ENCODE measurements around the gene NLE1. TPM values are rescaled to one million over a fixed set of nuclear protein-coding genes. Genes with fewer than 3 reads are reported as not detected.

Gene NLE1
- total and polyA plus RNA-seq, 2 of the 8 experiments (the other 6 are each of a cell fraction or from before 2014, with no cell fraction given) = 50.4 to 51.5 TPM

- H2BK15ac ChIP-seq (ENCODE audit: low read length) = no peak overlapping the region
- H4K91ac ChIP-seq (replicated peaks; ENCODE audit: insufficient read length, low read length) = no peak overlapping the region
- no peaks in the 10 kb centered on the region for H3K23me2 ChIP-seq (ENCODE audit: low read depth, low read length)
- H3K4me2 ChIP-seq (ENCODE audit: insufficient read depth in 1 of 2, low read depth in 2 of 2, low read length in 2 of 2) = no peak overlapping the region
- H2AK5ac ChIP-seq (ENCODE audit: low read depth, low read length) = no peak overlapping the region
- no peak for DNase-seq (ENCODE audit: low read depth in 1 of 2, low spot score in 2 of 2)
- H3K79me1 ChIP-seq (ENCODE audit: low read depth, low read length) = no peaks in the 10 kb centered on the region; the same call in 1 of the 2 replicates
- H3K27ac ChIP-seq (ENCODE audit: low read depth, low read length) = no peak overlapping the region
- no peaks in the 10 kb centered on the region for H3K9me3 ChIP-seq (ENCODE audit: insufficient read depth in 2 of 2, low read depth in 1 of 2, low read length in 1 of 2)
- H4K8ac ChIP-seq (ENCODE audit: extremely low read depth, insufficient read depth, low read length) = no peak overlapping the region
- H3K79me2 ChIP-seq (ENCODE audit: control insufficient read depth in 1 of 2, insufficient read depth in 2 of 2, low read length in 2 of 2) = no peaks in the 10 kb centered on the region
- no peak overlapping the region for H2AFZ ChIP-seq (ENCODE audit: low read length)
- H4K5ac ChIP-seq (ENCODE audit: insufficient read length, low read depth, low read length) = no peak overlapping the region
- peaks cover 0 to 2% (median 0%) of the 10 kb centered on the region in 4 experiments; a peak in 1 of 7 replicates for H3K4me1 ChIP-seq (replicated peaks in 1 of 4; ENCODE audit: control insufficient read depth in 3 of 4, insufficient read depth in 4 of 4, low read length in 3 of 4)
- no peak overlapping the region for H3K4me3 ChIP-seq (ENCODE audit: extremely low read depth in 1 of 4, insufficient read depth in 2 of 4, low read depth in 3 of 4, low read length in 4 of 4)
- WGBS, 2 experiments (ENCODE audit: extremely low coverage in 1 of 2, insufficient coverage in 1 of 2, insufficient read length in 1 of 2, insufficient replicate concordance in 2 of 2, low coverage in 1 of 2, low lambda C conversion rate in 2 of 2, missing lambda C conversion rate in 1 of 2) = 91% methylated on average over 2 of the region's 2 CpGs; no CpG with 5 or more reads in 1 of the 2 experiments
- TF ChIP-seq CHD1 (IDR thresholded peaks at IDR 0.05; ENCODE audit: low read depth, low read length) (no peak), ATF2 (IDR thresholded peaks at IDR 0.05; ENCODE audit: low read length) (no peak), RFX5 (IDR thresholded peaks at IDR 0.05; ENCODE audit: borderline replicate concordance, low read depth, low read length) (no peak), KDM4A (IDR thresholded peaks at IDR 0.05; ENCODE audit: low read depth, low read length, severe bottlenecking) (no peak), SAP30 (IDR thresholded peaks at IDR 0.05; ENCODE audit: insufficient read depth, insufficient replicate concordance, low read length) (no peak)
- FAIRE-seq = no peak
- H3K4ac ChIP-seq (replicated peaks; ENCODE audit: insufficient read length, low read depth, low read length) = no peak overlapping the region
- H3K27me3 ChIP-seq (replicated peaks in 1 of 4; ENCODE audit: control insufficient read depth in 3 of 4, extremely low read depth in 1 of 4, insufficient read depth in 3 of 4, low read length in 3 of 4) = no peaks in the 10 kb centered on the region
- no peak overlapping the region for H3K14ac ChIP-seq (ENCODE audit: insufficient read length)
- no peak overlapping the region for H3K56ac ChIP-seq (replicated peaks; ENCODE audit: insufficient read length, low read depth, low read length)
- POLR2A ChIA-PET (ENCODE audit: partially characterized antibody) = no interaction called here
- H3K36me3 ChIP-seq (ENCODE audit: control insufficient read depth in 2 of 4, insufficient read depth in 4 of 4, low read length in 3 of 4) = peaks cover 6 to 9% (median 8%) of the 10 kb centered on the region in 4 experiments; a peak in 5 of 8 replicates
- CTCF ChIA-PET (ENCODE audit: partially characterized antibody) = no interaction called here
- no peak overlapping the region for H3K9ac ChIP-seq (replicated peaks in 1 of 4; ENCODE audit: extremely low read depth in 1 of 4, low read depth in 3 of 4, low read length in 3 of 4)
- no peaks in the 10 kb centered on the region for H4K20me1 ChIP-seq (replicated peaks in 1 of 2; ENCODE audit: control insufficient read depth in 1 of 2, insufficient read depth in 2 of 2, low read length in 2 of 2)
- H3K18ac ChIP-seq (ENCODE audit: extremely low read depth, low read length) = no peak overlapping the region
- H2BK12ac ChIP-seq (ENCODE audit: low read depth, low read length) = no peak overlapping the region
- no peak overlapping the region for H2BK120ac ChIP-seq (replicated peaks; ENCODE audit: low read depth, low read length)
- no peak overlapping the region for H2BK5ac ChIP-seq (ENCODE audit: low read depth, low read length)
- no peak overlapping the region for H2BK20ac ChIP-seq (ENCODE audit: low read length)
- no peak overlapping the region for H3K23ac ChIP-seq (ENCODE audit: insufficient read length)
Observed at GRCh38 chr17:35101725-35102124, 40.4 kb downstream of the NLE1 start.
